HCT116 (cell line): ENCODE data around the gene ZCCHC24. TPM values are rescaled to one million over a fixed set of nuclear protein-coding genes. Genes with fewer than 3 reads are reported as not detected.

Experiments used
- ATAC-seq: fragments of 200-7000 bp; cut with Tn5 transposase; 2 replicates; pipeline ENCODE4 v1.9.1; 2020; ENCODE audit warnings: mild to moderate bottlenecking, moderate library complexity
- BruUV-seq: library from RNA; stranded (reverse); fragments of 400-500 nt; replicated peaks from 2 replicates; lab custom pipeline; 2021; lab: Mats Ljungman, UMichigan
- CTCF ChIA-PET: fragments of 300-600 bp; sonication (Branson Sonifier 250); formaldehyde crosslinking; loops from one replicate; lab custom pipeline; 2021; ENCODE audit warnings: antibody characterized with exemption; lab: Charles Lee
- POLR2A ChIA-PET: fragments of 300-600, 350-600 bp; sonication (Branson Sonifier 250); formaldehyde crosslinking; loops from one replicate; lab custom pipeline; 2021; ENCODE audit warnings: antibody characterized with exemption; lab: Charles Lee
- RAD21 ChIA-PET, 2 experiments: fragments of 300-600 bp; sonication (Branson Sonifier 250); formaldehyde crosslinking; loops; one replicate each; lab custom pipeline; 2023; ENCODE audit warnings: low total read pairs in 2 of 2; ENCODE audit not compliant: uncharacterized antibody in 2 of 2, unreplicated experiment in 2 of 2, low non-redundant PET in 1 of 2; lab: Charles Lee
- DNase-seq: peaks from one replicate; pipeline ENCODE4 v3.0.0-alpha.2; 2010; ENCODE audit warnings: low read depth, low spot score
- H2AFZ ChIP-seq: fragments of 200-600 bp; shearing (Covaris generic), sonication (generic); 2 replicates; pipeline ENCODE4 v1.6.1; 2017; ENCODE audit warnings: low read depth, mixed run types, mixed read lengths, antibody characterized with exemption, low read length; ENCODE audit not compliant: poor library complexity, severe bottlenecking
- H3K27ac ChIP-seq: 2 replicates; pipeline ENCODE4 v1.5.1; 2012; ENCODE audit warnings: low read depth, low read length
- H3K27me3 ChIP-seq: fragments of 200-600 bp; sonication (generic); 2 replicates; pipeline ENCODE4 v1.6.1; 2016; ENCODE audit warnings: mixed run types, low read length, mixed read lengths; ENCODE audit not compliant: insufficient read depth
- H3K36me3 ChIP-seq, 2 experiments: fragments of 200-500 bp in 1 of 2; fragments of 200-600 bp in 1 of 2; sonication (Bioruptor generic) in 1 of 2; sonication (generic) in 1 of 2; 2 replicates each; pipeline versions ENCODE4 v1.5.1 to v1.6.1; 2014 to 2016; ENCODE audit warnings: low read length in 2 of 2, inconsistent platforms in 1 of 2, mixed read lengths in 1 of 2, mixed run types in 1 of 2; ENCODE audit not compliant: insufficient read depth in 2 of 2, control insufficient read depth in 1 of 2
- H3K4me1 ChIP-seq, 2 experiments: fragments of 200-600 bp in 1 of 2; sonication (generic) in 1 of 2; 2 replicates each; pipeline versions ENCODE4 v1.5.1 to v1.6.1; 2012 to 2017; ENCODE audit warnings: low read length in 2 of 2, inconsistent platforms in 1 of 2, mild to moderate bottlenecking in 1 of 2, mixed read lengths in 1 of 2, mixed run types in 1 of 2, moderate library complexity in 1 of 2; ENCODE audit not compliant: insufficient read depth in 2 of 2, control insufficient read depth in 1 of 2
- H3K4me2 ChIP-seq: fragments of 200-600 bp; sonication (generic); 2 replicates; pipeline ENCODE4 v1.6.1; 2017; ENCODE audit warnings: mixed run types, low read length, mixed read lengths
- H3K4me3 ChIP-seq, 2 experiments: fragments of 200-600 bp in 1 of 2; sonication (generic) in 1 of 2; replicated peaks in 1 of 2; 2 replicates each; pipeline ENCODE4 v1.5.1; 2011 to 2016; ENCODE audit warnings: low read length in 2 of 2, control low read depth in 1 of 2, low read depth in 1 of 2, mild to moderate bottlenecking in 1 of 2, mixed read lengths in 1 of 2, mixed run types in 1 of 2
- H3K79me2 ChIP-seq: fragments of 200-600 bp; sonication (generic); 2 replicates; pipeline ENCODE4 v1.6.1; 2017; ENCODE audit warnings: mild to moderate bottlenecking, mixed run types, low read length, moderate library complexity, mixed read lengths; ENCODE audit not compliant: insufficient read depth
- H3K9ac ChIP-seq: fragments of 200-600 bp; sonication (generic); 2 replicates; pipeline ENCODE4 v1.6.1; 2016; ENCODE audit warnings: low read length, mixed read lengths
- H3K9me2 ChIP-seq: fragments of 200-600 bp; sonication (generic), shearing (Covaris generic); 2 replicates; pipeline ENCODE4 v1.6.1; 2017; ENCODE audit warnings: mixed run types, mild to moderate bottlenecking, moderate library complexity; ENCODE audit not compliant: insufficient read depth
- H3K9me3 ChIP-seq, 2 experiments: fragments of 200-500 bp in 1 of 2; fragments of 200-600 bp in 1 of 2; sonication (Bioruptor generic) in 1 of 2; sonication (generic) in 1 of 2; 2 replicates each; pipeline ENCODE4 v1.6.1; 2014 to 2017; ENCODE audit warnings: low read length in 2 of 2, mixed read lengths in 2 of 2, inconsistent platforms in 1 of 2, low read depth in 1 of 2, mild to moderate bottlenecking in 1 of 2, mixed run types in 1 of 2, moderate library complexity in 1 of 2; ENCODE audit not compliant: control insufficient read depth in 1 of 2, insufficient read depth in 1 of 2
- H4K20me1 ChIP-seq: fragments of 200-600 bp; sonication (generic), shearing (Covaris generic); 2 replicates; pipeline ENCODE4 v1.6.1; 2017; ENCODE audit warnings: mixed run types, mild to moderate bottlenecking, moderate library complexity; ENCODE audit not compliant: insufficient read depth
- CBX3 ChIP-seq: IDR thresholded peaks from 2 replicates; pipeline ENCODE4 v1.6.1; 2012; ENCODE audit warnings: low read depth
- CEBPB ChIP-seq: IDR thresholded peaks from 2 replicates; pipeline ENCODE4 v1.6.1; 2012; ENCODE audit warnings: low read depth
- EGR1 ChIP-seq: IDR thresholded peaks from 2 replicates; pipeline ENCODE4 v1.6.1; 2012; ENCODE audit warnings: low read depth
- ELF1 ChIP-seq: IDR thresholded peaks from 2 replicates; pipeline ENCODE4 v1.6.1; 2012; ENCODE audit warnings: low read depth, borderline replicate concordance
- EZH2 ChIP-seq: fragments of 200-600 bp; sonication (generic); IDR thresholded peaks from 2 replicates; pipeline ENCODE4 v1.6.1; 2017; ENCODE audit warnings: antibody characterized with exemption, mixed run types
- EZH2phosphoT487 ChIP-seq: fragments of 200-600 bp; IDR thresholded peaks from 2 replicates; pipeline ENCODE4 v1.6.1; 2018; ENCODE audit warnings: antibody characterized with exemption, borderline replicate concordance
- FOSL1 ChIP-seq: IDR thresholded peaks from 2 replicates; pipeline ENCODE4 v1.6.1; 2012; ENCODE audit warnings: low read depth
- JUND ChIP-seq: IDR thresholded peaks from 2 replicates; pipeline ENCODE4 v1.6.1; 2012
- MAX ChIP-seq: IDR thresholded peaks from 2 replicates; pipeline ENCODE4 v1.6.1; 2012
- POLR2AphosphoS5 ChIP-seq: IDR thresholded peaks from 2 replicates; pipeline ENCODE4 v1.6.1; 2011; ENCODE audit warnings: mild to moderate bottlenecking, low read depth, low read length, moderate library complexity
- RAD21 ChIP-seq: IDR thresholded peaks from 2 replicates; pipeline ENCODE4 v1.6.1; 2012; ENCODE audit warnings: low read depth, mild to moderate bottlenecking
- SIN3A ChIP-seq: IDR thresholded peaks from 2 replicates; pipeline ENCODE4 v1.6.1; 2012; ENCODE audit warnings: low read depth
- SP1 ChIP-seq: IDR thresholded peaks from 2 replicates; pipeline ENCODE4 v1.6.1; 2012; ENCODE audit warnings: low read depth
- SRF ChIP-seq: IDR thresholded peaks from 2 replicates; pipeline ENCODE4 v1.6.1; 2012; ENCODE audit warnings: low read depth
- TCF7L2 ChIP-seq: IDR thresholded peaks from 2 replicates; pipeline ENCODE4 v1.7.0; 2011; ENCODE audit warnings: borderline replicate concordance, inconsistent platforms; ENCODE audit not compliant: insufficient read depth, insufficient read length; ENCODE audit errors: extremely low read depth
- YY1 ChIP-seq: IDR thresholded peaks from 2 replicates; pipeline ENCODE4 v1.6.1; 2011; ENCODE audit warnings: low read length, low read depth, moderate library complexity, mild to moderate bottlenecking; ENCODE audit not compliant: insufficient replicate concordance; ENCODE audit errors: extremely low read depth
- ZNF274 ChIP-seq: fragments of 200-500 bp; sonication (Bioruptor generic); IDR thresholded peaks from 2 replicates; pipeline ENCODE4 v1.6.1; 2014; ENCODE audit warnings: mild to moderate bottlenecking, low read depth, low read length, inconsistent platforms
- intact Hi-C: fragments of 100-400 bp; cut with micrococcal nuclease; formaldehyde crosslinking; loops from 2 replicates; pipeline ENCODE4 v1.10.0; 2022
- total RNA-seq: library from RNA; stranded (reverse); gene quantifications from one replicate; pipeline ENCODE4 v1.2.1, GENCODE V29; 2021; ENCODE audit not compliant: unreplicated experiment
- TF ChIP-seq, protein P1 (sequence below): IDR thresholded peaks from 2 replicates; pipeline ENCODE4 v1.6.1; 2012
- TF ChIP-seq, protein P2 (sequence below): IDR thresholded peaks from 2 replicates; pipeline ENCODE4 v1.6.1; 2012; ENCODE audit warnings: low read depth
- TF ChIP-seq, protein P3 (sequence below), 3 experiments: fragments of 200-600 bp in 1 of 3; sonication (generic) in 1 of 3; IDR thresholded peaks in 2 of 3; conservative IDR thresholded peaks in 1 of 3; 2 replicates each; pipeline ENCODE4 v1.5.1; 2012 to 2017; ENCODE audit warnings: low read depth in 2 of 3, low read length in 2 of 3, antibody characterized with exemption in 1 of 3, borderline replicate concordance in 1 of 3, control low read depth in 1 of 3, mild to moderate bottlenecking in 1 of 3, mixed read lengths in 1 of 3, mixed run types in 1 of 3, moderate library complexity in 1 of 3; ENCODE audit not compliant: insufficient read depth in 1 of 3

The ZCCHC24 gene
- total RNA-seq, 1 experiment from 2014 or later, result 7.0 TPM

DNA sequence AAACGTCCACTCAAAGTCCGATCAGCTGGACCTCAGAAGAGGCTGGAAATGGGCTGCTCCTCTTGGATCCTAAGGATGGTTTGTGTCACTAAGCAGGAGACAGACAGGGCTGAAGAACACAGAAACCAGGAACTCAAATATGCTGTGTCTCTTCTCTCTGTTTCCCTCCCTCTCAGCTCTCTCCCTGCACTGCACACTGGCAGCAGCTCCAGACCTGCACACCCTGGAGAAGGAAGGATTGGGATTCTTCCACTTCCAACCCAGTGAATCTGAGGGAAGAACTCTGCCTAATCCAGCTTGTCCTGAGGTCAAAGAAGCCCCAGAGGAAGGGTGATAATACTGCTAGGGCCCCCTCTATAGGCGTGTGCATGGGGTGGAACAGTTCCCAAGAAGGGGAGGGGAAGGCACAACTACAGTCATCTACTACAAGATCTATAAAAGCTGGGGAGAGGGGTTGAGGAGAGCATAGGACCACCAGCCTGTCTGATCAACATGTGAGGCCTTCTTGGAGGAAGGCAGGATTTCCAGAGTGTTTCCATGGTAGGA is 22.7 kb upstream of the ZCCHC24 start:
- Histone ChIP-seq H3K9me2 (no peaks in the 10 kb centered on the region), H3K9me3 (no peaks in the 10 kb centered on the region), H2AFZ (no peak overlapping the region), H3K27me3 (no peaks in the 10 kb centered on the region), H3K4me3 (no peak overlapping the region), H3K36me3 (no peaks in the 10 kb centered on the region), H3K9ac (no peak overlapping the region), H4K20me1 (no peaks in the 10 kb centered on the region), H3K4me2 (no peak overlapping the region), H3K4me1 (no peaks in the 10 kb centered on the region), H3K27ac (no peak overlapping the region), H3K79me2 (no peaks in the 10 kb centered on the region)
- ChIA-PET CTCF (interaction anchor here (0.6 to 1.8 kb wide), 10 partner anchors 8 to 463 kb away, joined by 3 to 6 read pairs (median 4); partner anchors contain the start of gene ZCCHC24), RAD21 (no interaction called here), POLR2A (interaction anchor here (1.1 kb wide), 1 partner anchor 14 kb away, joined by 3 read pairs; no protein-coding TSS in a partner anchor)
- no peak for ATAC-seq
- BruUV-seq, result no TSS peak
- DNase-seq, result no peak
- intact Hi-C loops, result no loop called here
- no peak for TF ChIP-seq SIN3A
- no peak for TF ChIP-seq FOSL1
- no peak for TF ChIP-seq SRF
- TF ChIP-seq YY1, result no peak
- no peak for TF ChIP-seq EZH2
- TF ChIP-seq ELF1, result no peak
- TF ChIP-seq, protein P1, sequence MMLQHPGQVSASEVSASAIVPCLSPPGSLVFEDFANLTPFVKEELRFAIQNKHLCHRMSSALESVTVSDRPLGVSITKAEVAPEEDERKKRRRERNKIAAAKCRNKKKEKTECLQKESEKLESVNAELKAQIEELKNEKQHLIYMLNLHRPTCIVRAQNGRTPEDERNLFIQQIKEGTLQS, result no peak
- TF ChIP-seq RAD21, result no peak
- TF ChIP-seq, protein P2, sequence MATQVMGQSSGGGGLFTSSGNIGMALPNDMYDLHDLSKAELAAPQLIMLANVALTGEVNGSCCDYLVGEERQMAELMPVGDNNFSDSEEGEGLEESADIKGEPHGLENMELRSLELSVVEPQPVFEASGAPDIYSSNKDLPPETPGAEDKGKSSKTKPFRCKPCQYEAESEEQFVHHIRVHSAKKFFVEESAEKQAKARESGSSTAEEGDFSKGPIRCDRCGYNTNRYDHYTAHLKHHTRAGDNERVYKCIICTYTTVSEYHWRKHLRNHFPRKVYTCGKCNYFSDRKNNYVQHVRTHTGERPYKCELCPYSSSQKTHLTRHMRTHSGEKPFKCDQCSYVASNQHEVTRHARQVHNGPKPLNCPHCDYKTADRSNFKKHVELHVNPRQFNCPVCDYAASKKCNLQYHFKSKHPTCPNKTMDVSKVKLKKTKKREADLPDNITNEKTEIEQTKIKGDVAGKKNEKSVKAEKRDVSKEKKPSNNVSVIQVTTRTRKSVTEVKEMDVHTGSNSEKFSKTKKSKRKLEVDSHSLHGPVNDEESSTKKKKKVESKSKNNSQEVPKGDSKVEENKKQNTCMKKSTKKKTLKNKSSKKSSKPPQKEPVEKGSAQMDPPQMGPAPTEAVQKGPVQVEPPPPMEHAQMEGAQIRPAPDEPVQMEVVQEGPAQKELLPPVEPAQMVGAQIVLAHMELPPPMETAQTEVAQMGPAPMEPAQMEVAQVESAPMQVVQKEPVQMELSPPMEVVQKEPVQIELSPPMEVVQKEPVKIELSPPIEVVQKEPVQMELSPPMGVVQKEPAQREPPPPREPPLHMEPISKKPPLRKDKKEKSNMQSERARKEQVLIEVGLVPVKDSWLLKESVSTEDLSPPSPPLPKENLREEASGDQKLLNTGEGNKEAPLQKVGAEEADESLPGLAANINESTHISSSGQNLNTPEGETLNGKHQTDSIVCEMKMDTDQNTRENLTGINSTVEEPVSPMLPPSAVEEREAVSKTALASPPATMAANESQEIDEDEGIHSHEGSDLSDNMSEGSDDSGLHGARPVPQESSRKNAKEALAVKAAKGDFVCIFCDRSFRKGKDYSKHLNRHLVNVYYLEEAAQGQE, result no peak
- TF ChIP-seq, protein P3, sequence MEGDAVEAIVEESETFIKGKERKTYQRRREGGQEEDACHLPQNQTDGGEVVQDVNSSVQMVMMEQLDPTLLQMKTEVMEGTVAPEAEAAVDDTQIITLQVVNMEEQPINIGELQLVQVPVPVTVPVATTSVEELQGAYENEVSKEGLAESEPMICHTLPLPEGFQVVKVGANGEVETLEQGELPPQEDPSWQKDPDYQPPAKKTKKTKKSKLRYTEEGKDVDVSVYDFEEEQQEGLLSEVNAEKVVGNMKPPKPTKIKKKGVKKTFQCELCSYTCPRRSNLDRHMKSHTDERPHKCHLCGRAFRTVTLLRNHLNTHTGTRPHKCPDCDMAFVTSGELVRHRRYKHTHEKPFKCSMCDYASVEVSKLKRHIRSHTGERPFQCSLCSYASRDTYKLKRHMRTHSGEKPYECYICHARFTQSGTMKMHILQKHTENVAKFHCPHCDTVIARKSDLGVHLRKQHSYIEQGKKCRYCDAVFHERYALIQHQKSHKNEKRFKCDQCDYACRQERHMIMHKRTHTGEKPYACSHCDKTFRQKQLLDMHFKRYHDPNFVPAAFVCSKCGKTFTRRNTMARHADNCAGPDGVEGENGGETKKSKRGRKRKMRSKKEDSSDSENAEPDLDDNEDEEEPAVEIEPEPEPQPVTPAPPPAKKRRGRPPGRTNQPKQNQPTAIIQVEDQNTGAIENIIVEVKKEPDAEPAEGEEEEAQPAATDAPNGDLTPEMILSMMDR (IDR thresholded peaks at IDR 0.05 in 2 of 3, conservative IDR thresholded peaks at IDR 0.05 in 1 of 3; ENCODE audit: borderline replicate concordance in 1 of 3, insufficient read depth in 1 of 3, low read depth in 2 of 3, low read length in 2 of 3), result no peak
- TF ChIP-seq TCF7L2, result no peak
- no peak for TF ChIP-seq EGR1
- TF ChIP-seq EZH2phosphoT487, result no peak
- TF ChIP-seq CEBPB, result no peak
- no peak for TF ChIP-seq MAX
- TF ChIP-seq CBX3, result no peak
- no peak for TF ChIP-seq JUND
- TF ChIP-seq ZNF274, result no peak
- TF ChIP-seq SP1, result no peak
- TF ChIP-seq POLR2AphosphoS5, result no peak
